Vagina (tissue), 2 donors: Measurements from ENCODE around the gene AGER. TPM values are rescaled to one million over a fixed set of nuclear protein-coding genes. Genes with fewer than 3 reads are reported as not detected.
A peak's percentile ranks its signal among the peaks of the same experiment; 100 is the strongest.

Source experiments
- DNase-seq, 2 donors: peaks; one replicate each; pipeline ENCODE4 v3.0.0-alpha.2; 2017; ENCODE audit errors: extremely low spot score in 2 of 2
- H3K27ac ChIP-seq: fragments of 200-600 bp; sonication (generic); one replicate; pipeline ENCODE4 v1.5.1; 2019
- H3K27me3 ChIP-seq: fragments of 200-600 bp; sonication (generic); one replicate; pipeline ENCODE4 v1.5.1; 2019
- H3K36me3 ChIP-seq, 2 donors: fragments of 200-600 bp; sonication (generic); one replicate each; pipeline ENCODE4 v1.5.1; 2017 to 2019
- H3K4me1 ChIP-seq: fragments of 200-600 bp; sonication (generic); one replicate; pipeline ENCODE4 v1.5.1; 2019
- H3K4me3 ChIP-seq, 2 donors: fragments of 200-600 bp; sonication (generic); 1 replicate in 1 of 2; 2 replicates in 1 of 2; pipeline ENCODE4 v1.5.1; 2016 to 2019
- H3K9me3 ChIP-seq: fragments of 200-600 bp; sonication (generic); one replicate; pipeline ENCODE4 v1.5.1; 2019
- POLR2A ChIP-seq, 2 donors: fragments of 450-650 bp; IDR thresholded peaks; one replicate each; pipeline ENCODE4 v1.6.1; 2017; ENCODE audit warnings: antibody characterized with exemption in 2 of 2, mild to moderate bottlenecking in 2 of 2, moderate library complexity in 2 of 2
- POLR2AphosphoS5 ChIP-seq, 2 donors: sonication (generic); formaldehyde crosslinking; IDR thresholded peaks; one replicate each; pipeline ENCODE4 v1.9.0; 2017; ENCODE audit warnings: antibody characterized with exemption in 2 of 2, mild to moderate bottlenecking in 2 of 2, low read depth in 1 of 2; ENCODE audit not compliant: insufficient read depth in 1 of 2
- intact Hi-C: fragments of 100-400 bp; cut with DNase I; formaldehyde crosslinking; loops from one replicate; pipeline ENCODE4 v1.15.1; 2023
- total RNA-seq: library from RNA; depleted of rRNA; stranded (reverse); fragments of >200 nt; gene quantifications from one replicate; pipeline ENCODE4 v1.2.3, GENCODE V29; 2016
- TF ChIP-seq, protein P1 (sequence below), 3 experiments: fragments of 450-650 bp in 2 of 3; fragments of 200-600 bp in 1 of 3; sonication (generic) in 1 of 3; IDR thresholded peaks; one replicate each; pipeline ENCODE4 v1.5.1; 2017 to 2019; ENCODE audit warnings: antibody characterized with exemption in 3 of 3, mild to moderate bottlenecking in 2 of 3, moderate library complexity in 2 of 3

Gene AGER
- total RNA-seq, 1 donor from 2014 or later, result 8.1 TPM

DNA sequence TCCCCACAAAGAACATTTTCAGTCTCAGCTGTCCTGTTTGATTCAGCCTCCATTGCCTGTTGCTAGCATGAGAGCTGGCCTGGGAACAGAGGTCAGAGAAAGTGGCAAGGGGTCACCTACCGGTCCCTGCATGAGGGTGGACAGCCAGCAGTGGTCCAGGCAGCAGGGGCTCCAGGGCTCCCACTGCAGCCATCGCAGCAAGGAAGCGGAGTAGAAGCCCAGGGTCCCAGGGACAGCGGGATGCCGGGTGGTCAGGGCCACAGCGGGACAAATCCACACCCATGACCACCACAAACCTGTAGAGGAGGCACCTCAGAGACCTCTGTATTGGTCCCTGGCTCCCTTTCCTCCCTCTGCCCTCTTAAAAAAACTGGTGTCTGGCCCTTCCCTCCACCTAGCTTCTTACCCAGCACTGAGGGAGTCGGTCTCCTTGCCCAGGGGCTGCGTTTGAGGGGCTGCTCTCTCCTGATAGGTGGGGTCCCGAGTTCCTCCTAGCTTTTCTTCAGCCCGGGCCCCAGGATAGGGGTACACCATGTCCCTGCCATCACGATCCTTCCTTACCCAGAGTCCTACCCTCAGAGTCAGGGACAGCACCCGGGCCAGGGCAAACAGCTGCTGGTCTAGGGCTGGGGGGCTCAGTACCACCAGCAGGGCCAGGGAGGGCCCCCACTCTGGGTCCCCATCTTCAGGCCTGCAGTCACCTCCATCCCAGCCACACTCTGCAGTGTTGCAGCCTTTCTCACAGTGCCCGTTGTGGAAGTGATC lies 16.8 kb upstream of the AGER start:
- TF ChIP-seq, protein P1, sequence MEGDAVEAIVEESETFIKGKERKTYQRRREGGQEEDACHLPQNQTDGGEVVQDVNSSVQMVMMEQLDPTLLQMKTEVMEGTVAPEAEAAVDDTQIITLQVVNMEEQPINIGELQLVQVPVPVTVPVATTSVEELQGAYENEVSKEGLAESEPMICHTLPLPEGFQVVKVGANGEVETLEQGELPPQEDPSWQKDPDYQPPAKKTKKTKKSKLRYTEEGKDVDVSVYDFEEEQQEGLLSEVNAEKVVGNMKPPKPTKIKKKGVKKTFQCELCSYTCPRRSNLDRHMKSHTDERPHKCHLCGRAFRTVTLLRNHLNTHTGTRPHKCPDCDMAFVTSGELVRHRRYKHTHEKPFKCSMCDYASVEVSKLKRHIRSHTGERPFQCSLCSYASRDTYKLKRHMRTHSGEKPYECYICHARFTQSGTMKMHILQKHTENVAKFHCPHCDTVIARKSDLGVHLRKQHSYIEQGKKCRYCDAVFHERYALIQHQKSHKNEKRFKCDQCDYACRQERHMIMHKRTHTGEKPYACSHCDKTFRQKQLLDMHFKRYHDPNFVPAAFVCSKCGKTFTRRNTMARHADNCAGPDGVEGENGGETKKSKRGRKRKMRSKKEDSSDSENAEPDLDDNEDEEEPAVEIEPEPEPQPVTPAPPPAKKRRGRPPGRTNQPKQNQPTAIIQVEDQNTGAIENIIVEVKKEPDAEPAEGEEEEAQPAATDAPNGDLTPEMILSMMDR (IDR thresholded peaks at IDR 0.05), result no peak
- TF ChIP-seq POLR2A (IDR thresholded peaks at IDR 0.05) (no peak), POLR2AphosphoS5 (IDR thresholded peaks at IDR 0.05; ENCODE audit: insufficient read depth in 1 of 2, low read depth in 1 of 2) (no peak)
- Histone ChIP-seq H3K9me3 (no peaks in the 10 kb centered on the region), H3K4me1 (peaks cover 12% of the 10 kb centered on the region), H3K4me3 (no peak overlapping the region), H3K36me3 (no peaks in the 10 kb centered on the region), H3K27ac (no peak overlapping the region), H3K27me3 (no peaks in the 10 kb centered on the region)
- no peak for DNase-seq
- intact Hi-C loops, result no loop called here

DNA sequence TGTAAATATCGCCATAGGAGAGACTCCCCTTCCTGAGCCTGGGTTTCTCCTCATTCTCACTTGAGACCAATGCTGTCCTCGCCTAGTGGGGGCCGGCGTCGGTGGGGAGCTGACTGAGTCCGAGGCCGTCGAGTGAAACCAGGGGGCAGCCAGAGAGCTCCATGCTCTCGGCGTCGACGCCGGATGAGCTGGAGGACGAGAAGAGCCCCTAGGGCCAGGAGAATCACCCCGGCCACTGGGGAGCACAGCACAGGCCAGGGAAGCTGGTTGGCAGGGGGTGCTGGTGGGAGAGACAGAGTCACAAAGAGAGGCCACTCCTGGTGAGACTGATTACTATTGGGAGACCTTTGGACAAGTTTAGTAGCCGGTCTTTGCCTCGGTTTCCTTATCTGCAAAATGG lies 14.8 kb upstream of the AGER start:
- DNase-seq, result no peak
- Histone ChIP-seq H3K9me3 (no peaks in the 10 kb centered on the region), H3K4me1 (peaks cover 21% of the 10 kb centered on the region), H3K27me3 (no peaks in the 10 kb centered on the region), H3K27ac (no peak overlapping the region), H3K36me3 (no peaks in the 10 kb centered on the region), H3K4me3 (no peak overlapping the region)
- intact Hi-C loops, result loop anchor here (5.0 kb wide), 1 partner anchor 82 kb away; no protein-coding TSS in a partner anchor
- TF ChIP-seq, protein P1 (IDR thresholded peaks at IDR 0.05), result no peak
- TF ChIP-seq POLR2A (IDR thresholded peaks at IDR 0.05) (no peak), POLR2AphosphoS5 (IDR thresholded peaks at IDR 0.05; ENCODE audit: insufficient read depth in 1 of 2, low read depth in 1 of 2) (no peak)

DNA sequence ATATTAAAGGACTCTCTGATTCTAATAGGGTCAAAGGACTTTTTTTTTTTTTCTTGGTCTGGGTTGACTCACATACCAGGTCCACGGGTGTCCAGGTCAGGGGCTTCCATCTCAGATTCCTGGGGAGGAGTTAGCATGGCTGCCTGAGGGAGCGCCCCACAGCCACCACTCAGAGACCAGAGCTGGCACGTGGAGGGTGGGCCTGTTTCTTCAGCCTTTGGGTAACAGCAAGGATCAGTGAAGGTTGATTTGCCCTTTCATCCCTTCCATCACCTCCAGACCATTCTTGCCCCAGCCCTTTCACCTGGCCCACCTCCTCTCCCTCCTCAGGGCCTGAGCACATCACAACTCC lies 14.3 kb upstream of the AGER start:
- Histone ChIP-seq H3K36me3 (no peaks in the 10 kb centered on the region), H3K4me3 (no peak overlapping the region), H3K4me1 (peaks cover 21% of the 10 kb centered on the region), H3K27me3 (no peaks in the 10 kb centered on the region), H3K9me3 (no peaks in the 10 kb centered on the region), H3K27ac (no peak overlapping the region)
- TF ChIP-seq, protein P1 (IDR thresholded peaks at IDR 0.05), result no peak
- TF ChIP-seq POLR2A (IDR thresholded peaks at IDR 0.05) (no peak), POLR2AphosphoS5 (IDR thresholded peaks at IDR 0.05; ENCODE audit: insufficient read depth in 1 of 2, low read depth in 1 of 2) (no peak)
- no peak for DNase-seq
- intact Hi-C loops, result loop anchor here (5.0 kb wide), 1 partner anchor 81 kb away; no protein-coding TSS in a partner anchor

DNA sequence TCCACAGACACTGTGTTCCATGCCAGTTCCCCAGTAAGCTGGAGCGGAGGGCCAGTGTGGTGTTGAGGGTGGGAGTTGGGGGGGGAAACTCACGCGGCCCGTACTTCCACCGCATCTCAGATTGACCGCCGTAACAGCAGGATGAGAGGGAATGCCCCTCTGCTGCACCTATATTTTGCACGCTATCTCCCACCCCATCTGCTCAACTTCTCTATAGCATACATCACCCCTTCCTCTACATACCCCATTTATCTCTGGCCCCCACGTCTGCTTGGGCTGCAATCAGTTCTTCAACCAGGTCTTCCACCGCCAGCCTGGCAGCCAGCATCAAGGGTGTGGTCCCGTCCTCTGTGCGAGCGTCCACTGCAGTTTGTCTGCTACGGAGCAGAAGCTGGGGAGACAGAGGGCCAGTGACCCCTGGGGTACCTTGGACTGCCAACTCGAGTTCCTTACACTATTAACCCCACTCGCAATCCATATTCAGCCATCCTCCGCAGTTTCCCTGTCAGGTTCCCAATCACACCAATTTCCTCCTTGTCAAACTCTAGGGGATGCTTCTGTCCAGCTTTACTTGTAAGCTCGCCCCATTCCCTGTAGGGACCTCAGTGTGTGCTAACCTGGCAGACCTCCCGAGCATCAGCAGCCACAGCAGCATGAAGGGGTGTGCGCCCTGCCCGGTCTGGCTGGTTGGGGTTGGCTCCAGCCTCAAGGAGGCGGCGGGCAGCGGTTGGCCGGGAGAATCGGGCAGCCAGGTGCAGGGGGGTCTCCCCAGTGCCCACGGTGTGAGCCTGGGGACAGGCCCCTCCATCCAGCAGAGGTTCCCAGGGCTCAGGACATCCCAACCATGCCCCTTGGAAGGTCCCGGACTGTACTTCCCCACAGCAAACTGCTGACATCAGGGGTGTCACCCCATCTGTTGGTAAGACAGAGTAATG lies 12.9 kb upstream of the AGER start:
- intact Hi-C loops, result loop anchor here (5.0 kb wide), 1 partner anchor 80 kb away; no protein-coding TSS in a partner anchor
- TF ChIP-seq, protein P1 (IDR thresholded peaks at IDR 0.05), result no peak
- TF ChIP-seq POLR2A (IDR thresholded peaks at IDR 0.05) (no peak), POLR2AphosphoS5 (IDR thresholded peaks at IDR 0.05; ENCODE audit: insufficient read depth in 1 of 2, low read depth in 1 of 2) (no peak)
- Histone ChIP-seq H3K36me3 (no peaks in the 10 kb centered on the region), H3K4me1 (peaks cover 29% of the 10 kb centered on the region), H3K9me3 (no peaks in the 10 kb centered on the region), H3K4me3 (peak overlapping the region; percentile 72 to 87), H3K27ac (peak overlapping the region; percentile 99), H3K27me3 (no peaks in the 10 kb centered on the region)
- DNase-seq, result no peak
